K562 (cell line): ENCODE data around the gene GOT2. TPM values are rescaled to one million over a fixed set of nuclear protein-coding genes. Genes with fewer than 3 reads are reported as not detected.
A peak's percentile ranks its signal among the peaks of the same experiment; 100 is the strongest.

Source experiments
- ATAC-seq: fragments of 200-7000 bp; cut with Tn5 transposase; 3 replicates; pipeline ENCODE4 v1.9.1; 2020; ENCODE audit warnings: moderate library complexity
- BruUV-seq: library from RNA; stranded (reverse); fragments of 400-500 nt; replicated peaks from 2 replicates; lab custom pipeline; 2021; lab: Mats Ljungman, UMichigan
- CTCF ChIA-PET: fragments of 300-600 bp; formaldehyde crosslinking; extraction: SDS; loops from one replicate; lab custom pipeline; 2021; ENCODE audit warnings: low intra/inter-chr PET ratio; lab: Yijun Ruan, JAX
- POLR2A ChIA-PET: fragments of 300-600, 350-650 bp; sonication (Branson Sonifier 250); formaldehyde crosslinking; extraction: SDS; loops from one replicate; lab custom pipeline; 2021; ENCODE audit warnings: antibody characterized with exemption, inconsistent platforms; lab: Yijun Ruan, JAX
- DNase-seq, 4 experiments: peaks; one replicate each; pipeline versions ENCODE4 v3.0.0 to v3.0.0-alpha.2; 2011 to 2018; ENCODE audit warnings: low spot score in 3 of 4, mixed read lengths in 3 of 4; ENCODE audit errors: extremely low read depth in 1 of 4
- FAIRE-seq: peaks from 2 replicates; lab custom pipeline; 2011; peaks lifted over from hg19 to GRCh38; lab: Jason Lieb, UNC
- H2AFZ ChIP-seq: 2 replicates; pipeline ENCODE4 v1.6.0; 2011; ENCODE audit warnings: low read depth, low read length, control low read depth, inconsistent platforms
- H3K27ac ChIP-seq: fragments of 200-600 bp; 3 replicates; pipeline ENCODE4 v1.8.0; 2011; ENCODE audit warnings: low read depth, mild to moderate bottlenecking, control low read depth, inconsistent platforms, low read length, moderate library complexity, mixed read lengths; ENCODE audit errors: extremely low read depth
- H3K27me3 ChIP-seq, 2 experiments: fragments of 300-600 bp in 1 of 2; 2 replicates in 1 of 2; 3 replicates in 1 of 2; pipeline versions ENCODE4 v1.6.0 to v1.8.0; 2011; ENCODE audit warnings: inconsistent platforms in 2 of 2, low read length in 2 of 2, mild to moderate bottlenecking in 1 of 2, mixed read lengths in 1 of 2, moderate library complexity in 1 of 2; ENCODE audit not compliant: control insufficient read depth in 2 of 2, insufficient read depth in 2 of 2
- H3K36me3 ChIP-seq: fragments of 300-600 bp; 3 replicates; pipeline ENCODE4 v1.8.0; 2011; ENCODE audit warnings: mild to moderate bottlenecking, low read length, inconsistent platforms; ENCODE audit not compliant: control insufficient read depth, insufficient read depth
- H3K4me1 ChIP-seq, 2 experiments: fragments of 200-600 bp in 1 of 2; replicated peaks in 1 of 2; 2 replicates in 1 of 2; 3 replicates in 1 of 2; pipeline versions ENCODE4 v1.5.1 to v1.8.0; 2011; ENCODE audit warnings: inconsistent platforms in 2 of 2, low read length in 2 of 2, mild to moderate bottlenecking in 1 of 2, mixed read lengths in 1 of 2, moderate library complexity in 1 of 2; ENCODE audit not compliant: control insufficient read depth in 2 of 2, insufficient read depth in 2 of 2
- H3K4me2 ChIP-seq: 2 replicates; pipeline ENCODE4 v1.6.1; 2011; ENCODE audit warnings: low read length, control low read depth, inconsistent platforms, mixed read lengths; ENCODE audit not compliant: insufficient read depth
- H3K4me3 ChIP-seq: fragments of 200-600 bp; sonication (generic), shearing (Covaris generic); 2 replicates; pipeline ENCODE4 v1.5.1; 2016; ENCODE audit warnings: control low read depth, inconsistent platforms
- H3K79me2 ChIP-seq: fragments of 200-600 bp; 3 replicates; pipeline ENCODE4 v1.8.0; 2011; ENCODE audit warnings: low read length, inconsistent platforms; ENCODE audit not compliant: control insufficient read depth, insufficient read depth
- H3K9ac ChIP-seq, 2 experiments: 2 replicates each; pipeline versions ENCODE4 v1.6.0 to v1.6.1; 2011; ENCODE audit warnings: low read depth in 2 of 2, low read length in 2 of 2, control low read depth in 1 of 2, inconsistent platforms in 1 of 2, mild to moderate bottlenecking in 1 of 2, mixed read lengths in 1 of 2; ENCODE audit not compliant: insufficient read depth in 1 of 2
- H3K9me1 ChIP-seq: one replicate; pipeline ENCODE4 v1.6.0; 2011; ENCODE audit warnings: inconsistent platforms, mild to moderate bottlenecking, low read length, moderate library complexity; ENCODE audit not compliant: control insufficient read depth, insufficient read depth
- H3K9me3 ChIP-seq: replicated peaks from 2 replicates; pipeline ENCODE4 v1.5.1; 2011; ENCODE audit warnings: low read depth, low read length, inconsistent platforms; ENCODE audit not compliant: control insufficient read depth, insufficient read depth
- H4K20me1 ChIP-seq: replicated peaks from 2 replicates; pipeline ENCODE4 v1.6.1; 2011; ENCODE audit warnings: low read length, inconsistent platforms, mixed read lengths; ENCODE audit not compliant: control insufficient read depth, insufficient read depth
- ARNT ChIP-seq, 2 experiments: fragments of 450-650 bp; IDR thresholded peaks; 2 replicates each; pipeline ENCODE4 v1.6.1; 2016; ENCODE audit warnings: mild to moderate bottlenecking in 1 of 2
- ETV6 ChIP-seq, 3 experiments: fragments of 150-350 bp in 1 of 3; sonication (generic) in 1 of 3; formaldehyde crosslinking in 1 of 3; IDR thresholded peaks; 2 replicates each; pipeline versions ENCODE4 v1.6.1 to v1.8.0; 2014 to 2022; ENCODE audit warnings: borderline replicate concordance in 2 of 3, low read depth in 2 of 3, antibody characterized with exemption in 1 of 3, low read length in 1 of 3, mild to moderate bottlenecking in 1 of 3, missing genetic modification reagents in 1 of 3
- KDM4B ChIP-seq, 2 experiments: fragments of 450-650 bp in 1 of 2; sonication (generic) in 1 of 2; IDR thresholded peaks; 2 replicates each; pipeline ENCODE4 v1.6.1; 2016 to 2017; ENCODE audit warnings: borderline replicate concordance in 2 of 2, antibody characterized with exemption in 1 of 2, low read depth in 1 of 2, mild to moderate bottlenecking in 1 of 2
- NFYB ChIP-seq: IDR thresholded peaks from 2 replicates; pipeline ENCODE4 v1.6.1; 2011; ENCODE audit warnings: mild to moderate bottlenecking, moderate library complexity; ENCODE audit not compliant: insufficient read length; ENCODE audit errors: extremely low read depth
- NR1H2 ChIP-seq: sonication (generic); formaldehyde crosslinking; IDR thresholded peaks from 2 replicates; pipeline ENCODE4 v1.4.0; 2020; ENCODE audit warnings: mild to moderate bottlenecking, missing genetic modification reagents
- TCFL5 ChIP-seq: fragments of 250-450 bp; sonication (Bioruptor Pico); conservative IDR thresholded peaks from 2 replicates; pipeline ENCODE4 v1.6.1; 2021; ENCODE audit warnings: mild to moderate bottlenecking, moderate library complexity, matching md5 sums
- TEAD2 ChIP-seq: fragments of 450-650 bp; IDR thresholded peaks from 2 replicates; pipeline ENCODE4 v1.6.1; 2016; ENCODE audit warnings: missing genetic modification characterization, control low read depth, missing compliant biosample characterization
- WGBS: fragments of 100-300 bp; shearing (Covaris generic); methylation state at CpG from one replicate; pipeline ENCODE4 v1.1.6; 2016; ENCODE audit warnings: low coverage, mixed read lengths; ENCODE audit not compliant: insufficient coverage; ENCODE audit errors: missing lambda C conversion rate; 5-methylcytosine and 5-hydroxymethylcytosine counted together
- in situ Hi-C: fragments of 300-500 bp; cut with MboI; formaldehyde crosslinking; loops from 4 replicates; pipeline ENCODE4 v1.15.0; 2018; ENCODE audit warnings: inconsistent platforms, mixed read lengths
- intact Hi-C: fragments of 100-400 bp; cut with micrococcal nuclease; formaldehyde crosslinking; loops from 2 replicates; pipeline ENCODE4 v1.14.2; 2022
- polyA plus RNA-seq, 8 experiments: library from polyadenylated mRNA; depleted of rRNA in 4 of 8; stranded (reverse) in 5 of 8; unstranded in 3 of 8; fragments of >200 nt; fragmentation: Nextera tagmentation in 2 of 8; fragmentation: Illumina TruSeq in 1 of 8; extraction: Ambion mirVana in 2 of 8; extraction: Trizol in 1 of 8; gene quantifications; 2 replicates each; pipeline versions ENCODE4 v1.2.1 to v1.2.3, GENCODE V29; 2011 to 2014; ENCODE audit warnings: inconsistent platforms in 1 of 8, missing spikeins in 1 of 8
- total RNA-seq, 7 experiments: library from RNA; depleted of rRNA in 6 of 7; stranded (reverse); fragments of >200 nt in 6 of 7; fragmentation: Illumina TruSeq in 2 of 7; extraction: Trizol in 2 of 7; gene quantifications; 2 replicates each; pipeline versions ENCODE4 v1.2.1 to v1.2.3, GENCODE V29; 2011 to 2021; ENCODE audit warnings: low replicate concordance in 1 of 7
- TF ChIP-seq, protein P1 (sequence below): sonication (generic); formaldehyde crosslinking; IDR thresholded peaks from 2 replicates; pipeline ENCODE4 v1.8.0; 2023; ENCODE audit warnings: mild to moderate bottlenecking, missing genetic modification reagents
- TF ChIP-seq, protein P2 (sequence below): fragments of 450-650 bp; IDR thresholded peaks from 2 replicates; pipeline ENCODE4 v1.6.1; 2017; ENCODE audit warnings: antibody characterized with exemption, mild to moderate bottlenecking
- TF ChIP-seq, protein P3 (sequence below): sonication (generic); formaldehyde crosslinking; IDR thresholded peaks from 2 replicates; pipeline ENCODE4 v1.8.1; 2023; ENCODE audit warnings: mild to moderate bottlenecking, missing genetic modification reagents

Gene GOT2
- total and polyA plus RNA-seq, 9 of the 15 experiments (the other 6 are each of a cell fraction or from before 2014, with no cell fraction given), result 43.1 to 190 (median 80.2) TPM

DNA sequence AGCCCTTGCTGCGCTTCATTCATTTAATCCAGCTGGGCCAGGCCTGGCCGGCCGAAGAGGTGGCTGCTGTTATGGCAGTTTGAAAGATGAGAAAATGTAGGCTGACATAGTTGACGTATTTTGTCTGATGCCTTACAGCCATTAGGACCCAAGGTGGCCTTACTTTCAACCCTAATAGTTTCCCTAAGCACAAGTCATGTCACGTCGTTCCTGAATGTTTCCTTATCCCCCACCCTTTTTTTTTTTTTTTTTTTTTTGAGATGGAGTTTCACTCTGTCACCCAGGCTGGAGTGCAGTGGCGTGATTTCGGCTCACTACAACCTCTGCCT, 307 bp upstream of the GOT2 start:
- Histone ChIP-seq H3K79me2 (peaks cover 50% of the 10 kb centered on the region), H3K27me3 (no peaks in the 10 kb centered on the region), H3K9me3 (no peaks in the 10 kb centered on the region; the same call in 1 of the 2 replicates), H3K9me1 (no peaks in the 10 kb centered on the region), H3K4me2 (peak overlapping the region; percentile 84), H3K27ac (peak overlapping the region; percentile 67), H3K4me1 (peaks cover 9 to 12% of the 10 kb centered on the region in 2 experiments; a peak in 4 of 5 replicates), H2AFZ (peak overlapping the region; percentile 99), H3K9ac (peak overlapping the region; percentile 76 to 95), H3K4me3 (peak overlapping the region; percentile 97), H3K36me3 (peaks cover 26% of the 10 kb centered on the region), H4K20me1 (no peaks in the 10 kb centered on the region)
- ATAC-seq (no peak), DNase-seq (no peak), FAIRE-seq (no peak)
- in situ Hi-C loops, result no loop called here
- WGBS, result 26% methylated on average over 6 of the region's 8 CpGs
- ChIA-PET POLR2A (interaction anchor here (0.6 to 0.8 kb wide), 4 partner anchors 9 to 1133 kb away, joined by 3 read pairs; partner anchors contain the start of gene SLC38A7), CTCF (no interaction called here)
- intact Hi-C loops, result no loop called here
- BruUV-seq, result no TSS peak
- TF ChIP-seq TCFL5 (no peak), TEAD2 (tag) (no peak), NFYB (no peak), KDM4B (IDR thresholded peaks at IDR 0.05; ENCODE audit: borderline replicate concordance in 2 of 2, low read depth in 1 of 2) (no peak), NR1H2 (CRISPR knock-in tag) (0 out of 2 replicates have a peak, but pooled peaks have one; percentile 3), ETV6 (IDR thresholded peaks at IDR 0.05; ENCODE audit: borderline replicate concordance in 1 of 2, low read depth in 2 of 2, low read length in 1 of 2) (no peak), ETV6 (CRISPR knock-in tag; IDR thresholded peaks at IDR 0.05; ENCODE audit: borderline replicate concordance) (no peak), ARNT (IDR thresholded peaks at IDR 0.05) (peak in 1 of 2 experiments; percentile 45; a peak in 1 of 4 replicates)
- TF ChIP-seq, protein P1, sequence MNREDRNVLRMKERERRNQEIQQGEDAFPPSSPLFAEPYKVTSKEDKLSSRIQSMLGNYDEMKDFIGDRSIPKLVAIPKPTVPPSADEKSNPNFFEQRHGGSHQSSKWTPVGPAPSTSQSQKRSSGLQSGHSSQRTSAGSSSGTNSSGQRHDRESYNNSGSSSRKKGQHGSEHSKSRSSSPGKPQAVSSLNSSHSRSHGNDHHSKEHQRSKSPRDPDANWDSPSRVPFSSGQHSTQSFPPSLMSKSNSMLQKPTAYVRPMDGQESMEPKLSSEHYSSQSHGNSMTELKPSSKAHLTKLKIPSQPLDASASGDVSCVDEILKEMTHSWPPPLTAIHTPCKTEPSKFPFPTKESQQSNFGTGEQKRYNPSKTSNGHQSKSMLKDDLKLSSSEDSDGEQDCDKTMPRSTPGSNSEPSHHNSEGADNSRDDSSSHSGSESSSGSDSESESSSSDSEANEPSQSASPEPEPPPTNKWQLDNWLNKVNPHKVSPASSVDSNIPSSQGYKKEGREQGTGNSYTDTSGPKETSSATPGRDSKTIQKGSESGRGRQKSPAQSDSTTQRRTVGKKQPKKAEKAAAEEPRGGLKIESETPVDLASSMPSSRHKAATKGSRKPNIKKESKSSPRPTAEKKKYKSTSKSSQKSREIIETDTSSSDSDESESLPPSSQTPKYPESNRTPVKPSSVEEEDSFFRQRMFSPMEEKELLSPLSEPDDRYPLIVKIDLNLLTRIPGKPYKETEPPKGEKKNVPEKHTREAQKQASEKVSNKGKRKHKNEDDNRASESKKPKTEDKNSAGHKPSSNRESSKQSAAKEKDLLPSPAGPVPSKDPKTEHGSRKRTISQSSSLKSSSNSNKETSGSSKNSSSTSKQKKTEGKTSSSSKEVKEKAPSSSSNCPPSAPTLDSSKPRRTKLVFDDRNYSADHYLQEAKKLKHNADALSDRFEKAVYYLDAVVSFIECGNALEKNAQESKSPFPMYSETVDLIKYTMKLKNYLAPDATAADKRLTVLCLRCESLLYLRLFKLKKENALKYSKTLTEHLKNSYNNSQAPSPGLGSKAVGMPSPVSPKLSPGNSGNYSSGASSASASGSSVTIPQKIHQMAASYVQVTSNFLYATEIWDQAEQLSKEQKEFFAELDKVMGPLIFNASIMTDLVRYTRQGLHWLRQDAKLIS (CRISPR knock-in tag), result 0 out of 2 replicates have a peak, but pooled peaks have one; percentile 42
- TF ChIP-seq, protein P2, sequence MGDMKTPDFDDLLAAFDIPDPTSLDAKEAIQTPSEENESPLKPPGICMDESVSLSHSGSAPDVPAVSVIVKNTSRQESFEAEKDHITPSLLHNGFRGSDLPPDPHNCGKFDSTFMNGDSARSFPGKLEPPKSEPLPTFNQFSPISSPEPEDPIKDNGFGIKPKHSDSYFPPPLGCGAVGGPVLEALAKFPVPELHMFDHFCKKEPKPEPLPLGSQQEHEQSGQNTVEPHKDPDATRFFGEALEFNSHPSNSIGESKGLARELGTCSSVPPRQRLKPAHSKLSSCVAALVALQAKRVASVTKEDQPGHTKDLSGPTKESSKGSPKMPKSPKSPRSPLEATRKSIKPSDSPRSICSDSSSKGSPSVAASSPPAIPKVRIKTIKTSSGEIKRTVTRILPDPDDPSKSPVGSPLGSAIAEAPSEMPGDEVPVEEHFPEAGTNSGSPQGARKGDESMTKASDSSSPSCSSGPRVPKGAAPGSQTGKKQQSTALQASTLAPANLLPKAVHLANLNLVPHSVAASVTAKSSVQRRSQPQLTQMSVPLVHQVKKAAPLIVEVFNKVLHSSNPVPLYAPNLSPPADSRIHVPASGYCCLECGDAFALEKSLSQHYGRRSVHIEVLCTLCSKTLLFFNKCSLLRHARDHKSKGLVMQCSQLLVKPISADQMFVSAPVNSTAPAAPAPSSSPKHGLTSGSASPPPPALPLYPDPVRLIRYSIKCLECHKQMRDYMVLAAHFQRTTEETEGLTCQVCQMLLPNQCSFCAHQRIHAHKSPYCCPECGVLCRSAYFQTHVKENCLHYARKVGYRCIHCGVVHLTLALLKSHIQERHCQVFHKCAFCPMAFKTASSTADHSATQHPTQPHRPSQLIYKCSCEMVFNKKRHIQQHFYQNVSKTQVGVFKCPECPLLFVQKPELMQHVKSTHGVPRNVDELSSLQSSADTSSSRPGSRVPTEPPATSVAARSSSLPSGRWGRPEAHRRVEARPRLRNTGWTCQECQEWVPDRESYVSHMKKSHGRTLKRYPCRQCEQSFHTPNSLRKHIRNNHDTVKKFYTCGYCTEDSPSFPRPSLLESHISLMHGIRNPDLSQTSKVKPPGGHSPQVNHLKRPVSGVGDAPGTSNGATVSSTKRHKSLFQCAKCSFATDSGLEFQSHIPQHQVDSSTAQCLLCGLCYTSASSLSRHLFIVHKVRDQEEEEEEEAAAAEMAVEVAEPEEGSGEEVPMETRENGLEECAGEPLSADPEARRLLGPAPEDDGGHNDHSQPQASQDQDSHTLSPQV, result 0 out of 2 replicates have a peak, but pooled peaks have one; percentile 33
- TF ChIP-seq, protein P3, sequence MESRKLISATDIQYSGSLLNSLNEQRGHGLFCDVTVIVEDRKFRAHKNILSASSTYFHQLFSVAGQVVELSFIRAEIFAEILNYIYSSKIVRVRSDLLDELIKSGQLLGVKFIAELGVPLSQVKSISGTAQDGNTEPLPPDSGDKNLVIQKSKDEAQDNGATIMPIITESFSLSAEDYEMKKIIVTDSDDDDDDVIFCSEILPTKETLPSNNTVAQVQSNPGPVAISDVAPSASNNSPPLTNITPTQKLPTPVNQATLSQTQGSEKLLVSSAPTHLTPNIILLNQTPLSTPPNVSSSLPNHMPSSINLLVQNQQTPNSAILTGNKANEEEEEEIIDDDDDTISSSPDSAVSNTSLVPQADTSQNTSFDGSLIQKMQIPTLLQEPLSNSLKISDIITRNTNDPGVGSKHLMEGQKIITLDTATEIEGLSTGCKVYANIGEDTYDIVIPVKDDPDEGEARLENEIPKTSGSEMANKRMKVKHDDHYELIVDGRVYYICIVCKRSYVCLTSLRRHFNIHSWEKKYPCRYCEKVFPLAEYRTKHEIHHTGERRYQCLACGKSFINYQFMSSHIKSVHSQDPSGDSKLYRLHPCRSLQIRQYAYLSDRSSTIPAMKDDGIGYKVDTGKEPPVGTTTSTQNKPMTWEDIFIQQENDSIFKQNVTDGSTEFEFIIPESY (CRISPR knock-in tag), result 0 out of 2 replicates have a peak, but pooled peaks have one; percentile 7
